Measurements from ENCODE around the gene MYO1C. TPM values are rescaled to one million over a fixed set of nuclear protein-coding genes. Genes with fewer than 3 reads are reported as not detected.

The MYO1C gene
- total RNA-seq, 2 donors from 2014 or later, result 32.8 to 49.9 TPM

DNA sequence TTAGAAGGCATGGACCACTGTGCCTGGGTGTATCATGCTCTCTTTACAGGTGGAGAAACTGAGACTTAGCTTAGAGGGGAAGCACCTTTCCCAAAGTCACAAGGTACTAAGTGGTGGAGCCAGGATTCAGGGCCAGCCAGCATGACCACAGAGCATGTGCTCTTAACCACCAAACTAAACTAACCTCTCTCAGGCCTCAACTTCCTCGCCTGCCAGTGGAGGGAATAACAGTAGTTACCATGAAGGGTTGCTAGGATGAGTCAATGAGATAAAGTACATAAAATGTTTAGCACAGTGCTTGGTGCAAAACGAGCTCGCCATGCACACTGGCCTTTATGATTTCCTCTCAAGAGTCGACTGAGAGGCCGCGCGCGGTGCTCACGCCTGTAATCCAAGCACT lies 6.4 kb upstream of the MYO1C start:
- ATAC-seq (replicated peaks in 1 of 2), result peak in 1 of 2 donors; percentile 11
- DNase-seq, result no peak
- Mint-ChIP-seq H3K9me3 (no peaks in the 10 kb centered on the region), H3K36me3 (ENCODE audit: insufficient read depth in 2 of 2) (peaks cover 0 to 1% of the 10 kb centered on the region in 2 donors), H3K4me1 (ENCODE audit: low read depth) (no peaks in the 10 kb centered on the region), H3K27ac (no peak overlapping the region), H3K27me3 (ENCODE audit: low read depth) (no peaks in the 10 kb centered on the region), H3K4me3 (no peak overlapping the region)

DNA sequence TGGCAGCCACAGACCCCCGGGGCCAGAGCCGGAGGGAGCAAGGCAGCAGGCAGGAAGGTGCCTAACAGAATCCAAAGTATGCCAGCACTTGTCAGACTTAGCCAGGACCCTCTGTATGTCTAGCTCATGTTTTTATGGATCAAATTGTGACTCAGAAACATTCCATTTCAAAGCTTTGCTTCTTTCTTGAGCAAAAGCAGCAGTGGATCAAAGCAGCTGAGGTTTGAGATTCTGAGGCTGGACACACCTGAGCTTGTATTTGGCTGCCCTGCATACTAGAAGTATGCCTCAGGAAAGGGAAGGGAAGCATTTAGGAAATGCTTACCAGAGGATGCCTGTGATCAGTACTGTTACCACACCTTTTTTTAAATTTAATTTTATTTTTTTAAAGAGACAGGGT lies 5.7 kb upstream of the MYO1C start:
- H3K36me3 Mint-ChIP-seq (ENCODE audit: insufficient read depth in 2 of 2), result peaks cover 0 to 1% of the 10 kb centered on the region in 2 donors
- H3K27me3 Mint-ChIP-seq (ENCODE audit: low read depth), result no peaks in the 10 kb centered on the region
- peaks cover 3% of the 10 kb centered on the region for H3K4me1 Mint-ChIP-seq (ENCODE audit: low read depth)
- no peak overlapping the region for H3K4me3 Mint-ChIP-seq
- H3K27ac Mint-ChIP-seq, result no peak overlapping the region
- ATAC-seq (replicated peaks in 1 of 2) (no peak), DNase-seq (no peak)
- H3K9me3 Mint-ChIP-seq, result no peaks in the 10 kb centered on the region

DNA sequence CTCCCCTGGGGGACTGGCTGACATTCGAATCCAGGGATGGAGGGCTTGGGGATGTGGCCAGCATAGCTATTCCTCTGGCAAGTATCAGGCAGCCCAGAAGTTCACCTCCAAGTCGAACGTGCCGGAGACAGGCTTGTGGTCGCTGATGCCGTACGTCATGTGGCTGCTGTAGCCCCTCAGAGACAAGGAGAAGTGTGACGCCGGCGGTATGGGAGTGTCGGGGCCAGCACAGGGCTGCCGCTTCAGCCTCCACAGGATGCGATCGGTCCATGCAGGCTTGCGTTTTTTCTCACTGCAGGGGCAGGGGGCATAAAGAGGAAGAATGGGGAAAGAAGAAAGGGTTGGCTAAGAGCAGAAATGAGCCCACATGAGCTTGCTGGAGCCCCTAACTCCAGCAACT lies 5.3 kb upstream of the MYO1C start:
- no peaks in the 10 kb centered on the region for H3K9me3 Mint-ChIP-seq
- H3K27me3 Mint-ChIP-seq (ENCODE audit: low read depth), result no peaks in the 10 kb centered on the region
- DNase-seq (no peak), ATAC-seq (replicated peaks in 1 of 2) (no peak)
- peaks cover 0 to 1% of the 10 kb centered on the region in 2 donors for H3K36me3 Mint-ChIP-seq (ENCODE audit: insufficient read depth in 2 of 2)
- H3K4me3 Mint-ChIP-seq, result no peak overlapping the region
- peaks cover 7% of the 10 kb centered on the region for H3K4me1 Mint-ChIP-seq (ENCODE audit: low read depth)
- H3K27ac Mint-ChIP-seq, result no peak overlapping the region

DNA sequence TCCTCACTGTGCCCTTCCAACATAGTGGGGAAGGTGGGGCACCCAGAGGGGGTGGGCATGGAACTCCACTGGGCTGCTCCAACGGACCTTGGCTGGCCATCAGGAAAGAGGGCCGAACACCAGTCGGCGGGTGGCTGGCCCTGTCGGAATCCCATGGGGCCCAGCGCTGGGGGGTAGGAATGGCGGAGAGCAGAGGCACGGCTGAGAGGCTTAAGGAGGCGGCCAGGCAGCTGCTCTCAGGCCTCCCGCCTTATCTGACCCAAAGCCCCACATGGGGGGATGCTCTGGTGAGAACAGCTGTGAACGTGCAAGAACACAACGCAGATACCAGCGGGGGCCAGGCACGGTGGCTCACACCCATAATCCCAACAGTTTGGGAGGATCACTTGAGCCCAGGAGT lies 4.4 kb upstream of the MYO1C start:
- Mint-ChIP-seq H3K4me1 (ENCODE audit: low read depth) (peaks cover 12% of the 10 kb centered on the region), H3K9me3 (no peaks in the 10 kb centered on the region), H3K27ac (no peak overlapping the region), H3K36me3 (ENCODE audit: insufficient read depth in 2 of 2) (peaks cover 0 to 1% of the 10 kb centered on the region in 2 donors), H3K4me3 (no peak overlapping the region), H3K27me3 (ENCODE audit: low read depth) (no peaks in the 10 kb centered on the region)
- ATAC-seq (replicated peaks in 1 of 2) (no peak), DNase-seq (no peak)

DNA sequence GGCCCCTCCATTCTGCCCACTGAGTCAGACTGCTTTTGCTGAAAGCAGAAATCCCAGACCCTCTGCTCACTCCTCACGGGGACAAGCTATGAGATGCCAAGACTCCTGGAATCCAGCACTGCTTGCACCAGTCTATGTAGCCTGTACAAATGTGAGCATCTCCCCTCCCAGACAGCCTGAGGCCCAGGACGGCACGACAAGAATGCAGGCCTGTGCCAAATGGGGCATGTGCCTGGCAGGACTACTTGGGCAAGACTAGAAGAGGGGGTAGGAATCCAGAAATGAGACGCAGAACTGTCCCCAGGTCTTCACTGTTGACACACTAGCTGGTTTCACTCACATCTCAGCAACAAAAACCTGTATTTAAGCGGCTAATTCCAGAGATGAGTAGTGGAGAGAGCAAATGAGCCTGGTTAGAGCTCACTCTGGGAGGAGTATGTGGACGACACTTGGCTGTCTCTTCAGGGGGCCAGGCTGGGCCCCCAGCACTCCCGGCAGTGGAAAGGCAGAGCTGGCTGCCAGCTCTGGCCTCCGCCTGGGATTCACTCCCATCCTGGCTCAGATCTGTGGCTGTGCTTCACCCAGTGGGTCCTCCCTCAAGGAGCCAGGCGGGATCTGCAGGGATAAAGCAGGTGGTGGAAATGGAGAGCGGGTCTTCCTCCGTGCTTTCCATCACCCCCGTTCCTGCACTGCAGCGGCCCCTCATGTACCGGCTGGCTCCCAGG lies 2.9 kb upstream of the MYO1C start:
- DNase-seq (no peak), ATAC-seq (replicated peaks in 1 of 2) (no peak)
- H3K36me3 Mint-ChIP-seq (ENCODE audit: insufficient read depth in 2 of 2), result peaks cover 0 to 1% of the 10 kb centered on the region in 2 donors
- peaks cover 19% of the 10 kb centered on the region for H3K4me1 Mint-ChIP-seq (ENCODE audit: low read depth)
- peaks cover 4% of the 10 kb centered on the region for H3K27me3 Mint-ChIP-seq (ENCODE audit: low read depth)
- no peak overlapping the region for H3K27ac Mint-ChIP-seq
- H3K4me3 Mint-ChIP-seq, result no peak overlapping the region
- H3K9me3 Mint-ChIP-seq, result no peaks in the 10 kb centered on the region

DNA sequence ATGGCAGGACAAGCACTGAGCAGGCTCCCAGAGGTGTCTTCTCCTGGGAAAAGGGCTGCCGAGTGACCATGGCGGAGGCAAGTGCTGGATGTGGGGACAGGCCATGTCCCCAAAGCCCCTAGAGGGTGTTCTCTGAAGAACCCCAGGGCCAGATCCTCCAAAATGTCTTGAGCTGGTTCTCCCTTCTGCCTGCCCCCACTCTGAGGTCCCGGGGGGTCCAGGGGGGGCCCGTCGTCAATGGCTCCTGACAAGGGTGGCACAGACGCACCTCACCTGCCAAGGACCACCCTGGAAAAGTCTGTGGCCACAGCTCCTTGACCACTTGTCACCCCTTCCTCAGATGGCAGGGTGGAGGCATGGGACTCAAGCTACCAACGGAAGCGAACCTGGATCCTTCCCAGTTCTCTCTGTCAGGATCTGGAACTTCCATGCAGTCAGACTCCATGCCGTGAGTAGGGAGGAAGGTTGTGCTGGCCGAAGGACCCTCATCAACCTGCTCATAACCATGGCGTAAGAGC lies 2.3 kb upstream of the MYO1C start:
- no peak for ATAC-seq (replicated peaks in 1 of 2)
- Mint-ChIP-seq H3K27ac (no peak overlapping the region), H3K27me3 (ENCODE audit: low read depth) (peaks cover 7% of the 10 kb centered on the region), H3K4me3 (no peak overlapping the region), H3K9me3 (no peaks in the 10 kb centered on the region), H3K4me1 (ENCODE audit: low read depth) (peaks cover 26% of the 10 kb centered on the region), H3K36me3 (ENCODE audit: insufficient read depth in 2 of 2) (peaks cover 0 to 1% of the 10 kb centered on the region in 2 donors)
- DNase-seq, result no peak

DNA sequence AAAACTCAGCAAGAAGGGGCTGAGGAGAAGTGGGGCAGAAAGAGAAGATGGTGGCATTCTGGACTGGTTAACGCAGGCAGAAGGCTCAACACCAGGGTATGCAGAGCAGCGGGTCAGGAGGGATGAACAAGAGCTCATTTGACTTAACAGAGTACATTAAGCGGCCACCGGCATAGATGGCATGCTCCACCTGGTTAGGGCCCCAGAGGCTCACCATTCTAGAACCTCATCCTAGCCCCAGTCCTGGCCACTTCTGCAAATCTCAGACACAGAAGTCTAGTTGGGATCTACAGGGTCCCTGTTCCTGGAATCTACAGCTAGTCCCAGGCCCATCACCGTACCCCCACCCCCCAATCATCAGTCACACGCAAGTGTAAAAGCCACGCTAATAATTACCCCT lies 1.7 kb upstream of the MYO1C start:
- Mint-ChIP-seq H3K27me3 (ENCODE audit: low read depth) (peaks cover 7% of the 10 kb centered on the region), H3K4me3 (no peak overlapping the region), H3K9me3 (no peaks in the 10 kb centered on the region), H3K27ac (no peak overlapping the region), H3K36me3 (ENCODE audit: insufficient read depth in 2 of 2) (peaks cover 0 to 1% of the 10 kb centered on the region in 2 donors), H3K4me1 (ENCODE audit: low read depth) (peaks cover 31% of the 10 kb centered on the region)
- ATAC-seq (replicated peaks in 1 of 2), result no peak
- no peak for DNase-seq

DNA sequence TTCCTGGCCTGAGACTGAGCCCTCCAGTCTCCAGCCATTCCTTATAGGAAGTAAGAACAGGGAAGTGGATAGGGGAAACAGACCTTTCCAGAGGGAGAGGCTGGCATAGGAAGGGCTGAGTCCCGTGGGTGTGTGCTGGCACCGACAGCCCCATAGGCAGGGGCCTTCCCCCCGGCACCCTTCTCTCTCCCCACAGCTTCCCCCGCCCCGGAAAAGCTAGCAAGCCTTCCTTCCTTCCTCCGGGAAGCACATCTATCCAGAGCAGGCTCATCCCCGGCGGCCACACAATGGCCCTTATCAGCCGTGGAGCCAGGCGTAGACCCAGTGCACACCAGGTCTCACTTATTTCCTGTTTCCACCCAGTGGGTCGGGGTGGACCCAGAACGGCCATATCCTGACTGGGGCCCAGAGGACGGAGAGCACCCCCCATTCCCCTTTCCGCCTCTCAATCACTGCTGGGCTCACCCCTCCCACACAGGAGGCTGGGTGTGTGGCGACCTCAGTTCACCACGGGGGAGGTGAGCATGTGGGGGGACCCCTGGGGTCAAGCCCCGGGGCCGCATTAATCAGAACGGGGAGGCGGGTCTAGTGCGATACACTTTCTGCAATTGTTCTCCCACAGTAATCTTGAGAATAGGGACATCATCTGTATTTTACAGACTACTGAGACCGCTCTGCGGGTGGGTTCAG lies 950 bp upstream of the MYO1C start:
- no peak for DNase-seq
- H3K27me3 Mint-ChIP-seq (ENCODE audit: low read depth), result peaks cover 7% of the 10 kb centered on the region
- ATAC-seq (replicated peaks in 1 of 2), result no peak
- H3K36me3 Mint-ChIP-seq (ENCODE audit: insufficient read depth in 2 of 2), result peaks cover 0 to 1% of the 10 kb centered on the region in 2 donors
- H3K4me1 Mint-ChIP-seq (ENCODE audit: low read depth), result peaks cover 37% of the 10 kb centered on the region
- H3K4me3 Mint-ChIP-seq, result peak overlapping the region in 1 of 2 donors; percentile 49
- H3K27ac Mint-ChIP-seq, result no peak overlapping the region
- no peaks in the 10 kb centered on the region for H3K9me3 Mint-ChIP-seq

- peak; percentile 66 to 75 for DNase-seq
- H3K4me1 Mint-ChIP-seq (ENCODE audit: low read depth), result peaks cover 44% of the 10 kb centered on the region
- H3K27ac Mint-ChIP-seq, result peak overlapping the region; percentile 15
- no peaks in the 10 kb centered on the region for H3K9me3 Mint-ChIP-seq
- H3K4me3 Mint-ChIP-seq, result peak overlapping the region; percentile 87 to 93
- H3K36me3 Mint-ChIP-seq (ENCODE audit: insufficient read depth in 2 of 2), result peaks cover 0 to 1% of the 10 kb centered on the region in 2 donors
- peak; percentile 80 for ATAC-seq (replicated peaks in 1 of 2)
- peaks cover 7% of the 10 kb centered on the region for H3K27me3 Mint-ChIP-seq (ENCODE audit: low read depth)
Measured at GRCh38 chr17:1491443-1492248, 840 bp downstream of the MYO1C start.

- Mint-ChIP-seq H3K27ac (peak overlapping the region; percentile 63), H3K4me1 (ENCODE audit: low read depth) (peaks cover 48% of the 10 kb centered on the region), H3K4me3 (peak overlapping the region; percentile 56 to 88), H3K9me3 (no peaks in the 10 kb centered on the region), H3K36me3 (ENCODE audit: insufficient read depth in 2 of 2) (peaks cover 0 to 1% of the 10 kb centered on the region in 2 donors), H3K27me3 (ENCODE audit: low read depth) (peaks cover 7% of the 10 kb centered on the region)
- ATAC-seq (replicated peaks in 1 of 2) (peak; percentile 77 to 78), DNase-seq (peak; percentile 82 to 85)
Measured at GRCh38 chr17:1490643-1491442, 1.6 kb downstream of the MYO1C start.

- DNase-seq (no peak), ATAC-seq (replicated peaks in 1 of 2) (no peak)
- H3K27me3 Mint-ChIP-seq (ENCODE audit: low read depth), result peaks cover 7% of the 10 kb centered on the region
- H3K4me3 Mint-ChIP-seq, result peak overlapping the region; percentile 81 to 82
- H3K4me1 Mint-ChIP-seq (ENCODE audit: low read depth), result peaks cover 48% of the 10 kb centered on the region
- peaks cover 0 to under 1% of the 10 kb centered on the region in 2 donors for H3K36me3 Mint-ChIP-seq (ENCODE audit: insufficient read depth in 2 of 2)
- no peak overlapping the region for H3K27ac Mint-ChIP-seq
- no peaks in the 10 kb centered on the region for H3K9me3 Mint-ChIP-seq
Measured at GRCh38 chr17:1488826-1489270, 3.6 kb downstream of the MYO1C start.
